ENCODE measurements around the gene NIPAL1. TPM values are rescaled to one million over a fixed set of nuclear protein-coding genes. Genes with fewer than 3 reads are reported as not detected.

NIPAL1 gene
- total RNA-seq, 1 donor from 2014 or later = 8.1 TPM

DNA sequence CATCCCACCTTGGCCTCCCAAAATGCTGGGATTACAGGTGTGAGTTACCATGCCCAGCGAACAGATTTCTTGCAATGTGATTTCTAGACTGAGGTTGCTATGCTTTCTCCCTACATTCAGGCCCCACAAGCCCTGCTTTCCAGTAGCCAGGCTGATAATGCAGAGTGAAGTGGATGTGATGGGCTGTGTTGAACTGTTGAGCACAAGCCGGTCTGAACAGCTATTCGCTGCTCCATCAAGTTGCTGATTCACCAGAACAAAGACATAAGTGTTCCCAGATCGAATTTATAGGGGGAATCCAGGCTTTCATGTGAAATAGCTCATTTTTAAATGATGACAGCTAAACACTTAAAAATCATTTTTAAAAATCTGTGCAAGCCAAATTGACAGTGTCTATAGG, 8.0 kb downstream of the NIPAL1 start:
- no peak for TF ChIP-seq POLR2A (IDR thresholded peaks at IDR 0.05)
- TF ChIP-seq POLR2AphosphoS5 (IDR thresholded peaks at IDR 0.05; ENCODE audit: insufficient read depth in 1 of 2, low read depth in 1 of 2) = no peak
- TF ChIP-seq, protein P1, sequence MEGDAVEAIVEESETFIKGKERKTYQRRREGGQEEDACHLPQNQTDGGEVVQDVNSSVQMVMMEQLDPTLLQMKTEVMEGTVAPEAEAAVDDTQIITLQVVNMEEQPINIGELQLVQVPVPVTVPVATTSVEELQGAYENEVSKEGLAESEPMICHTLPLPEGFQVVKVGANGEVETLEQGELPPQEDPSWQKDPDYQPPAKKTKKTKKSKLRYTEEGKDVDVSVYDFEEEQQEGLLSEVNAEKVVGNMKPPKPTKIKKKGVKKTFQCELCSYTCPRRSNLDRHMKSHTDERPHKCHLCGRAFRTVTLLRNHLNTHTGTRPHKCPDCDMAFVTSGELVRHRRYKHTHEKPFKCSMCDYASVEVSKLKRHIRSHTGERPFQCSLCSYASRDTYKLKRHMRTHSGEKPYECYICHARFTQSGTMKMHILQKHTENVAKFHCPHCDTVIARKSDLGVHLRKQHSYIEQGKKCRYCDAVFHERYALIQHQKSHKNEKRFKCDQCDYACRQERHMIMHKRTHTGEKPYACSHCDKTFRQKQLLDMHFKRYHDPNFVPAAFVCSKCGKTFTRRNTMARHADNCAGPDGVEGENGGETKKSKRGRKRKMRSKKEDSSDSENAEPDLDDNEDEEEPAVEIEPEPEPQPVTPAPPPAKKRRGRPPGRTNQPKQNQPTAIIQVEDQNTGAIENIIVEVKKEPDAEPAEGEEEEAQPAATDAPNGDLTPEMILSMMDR (IDR thresholded peaks at IDR 0.05) = no peak
- Histone ChIP-seq H3K9me3 (no peaks in the 10 kb centered on the region), H3K36me3 (no peaks in the 10 kb centered on the region), H3K4me1 (no peaks in the 10 kb centered on the region), H3K27me3 (no peaks in the 10 kb centered on the region), H3K27ac (no peak overlapping the region), H3K4me3 (no peak overlapping the region)
- DNase-seq (ENCODE audit: extremely low spot score in 2 of 2) = no peak
- intact Hi-C loops (cut with DNase I) = no loop called here

DNA sequence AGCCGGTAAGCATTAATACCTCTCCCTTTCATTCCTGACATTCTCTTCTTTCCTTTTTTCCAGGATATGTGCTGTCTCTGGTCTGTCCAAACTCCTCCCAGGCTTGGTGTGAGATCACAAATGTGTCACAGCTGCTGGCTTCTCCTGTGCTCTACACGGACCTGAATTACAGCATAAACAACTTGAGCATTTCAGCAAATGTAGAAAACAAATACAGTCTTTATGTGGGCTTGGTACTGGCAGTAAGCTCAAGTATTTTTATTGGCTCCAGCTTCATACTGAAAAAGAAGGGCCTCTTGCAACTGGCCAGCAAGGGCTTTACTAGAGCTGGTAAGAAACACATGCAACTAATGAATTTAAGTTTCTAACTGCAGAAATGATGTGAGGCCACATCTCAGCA, 8.4 kb downstream of the NIPAL1 start:
- intact Hi-C loops (cut with DNase I) = no loop called here
- no peak for DNase-seq (ENCODE audit: extremely low spot score in 2 of 2)
- TF ChIP-seq POLR2A (IDR thresholded peaks at IDR 0.05) (no peak), POLR2AphosphoS5 (IDR thresholded peaks at IDR 0.05; ENCODE audit: insufficient read depth in 1 of 2, low read depth in 1 of 2) (no peak)
- TF ChIP-seq, protein P1 (IDR thresholded peaks at IDR 0.05) = no peak
- H3K4me1 ChIP-seq = no peaks in the 10 kb centered on the region
- H3K27me3 ChIP-seq = no peaks in the 10 kb centered on the region
- H3K9me3 ChIP-seq = no peaks in the 10 kb centered on the region
- no peak overlapping the region for H3K27ac ChIP-seq
- H3K36me3 ChIP-seq = no peaks in the 10 kb centered on the region
- H3K4me3 ChIP-seq = no peak overlapping the region

DNA sequence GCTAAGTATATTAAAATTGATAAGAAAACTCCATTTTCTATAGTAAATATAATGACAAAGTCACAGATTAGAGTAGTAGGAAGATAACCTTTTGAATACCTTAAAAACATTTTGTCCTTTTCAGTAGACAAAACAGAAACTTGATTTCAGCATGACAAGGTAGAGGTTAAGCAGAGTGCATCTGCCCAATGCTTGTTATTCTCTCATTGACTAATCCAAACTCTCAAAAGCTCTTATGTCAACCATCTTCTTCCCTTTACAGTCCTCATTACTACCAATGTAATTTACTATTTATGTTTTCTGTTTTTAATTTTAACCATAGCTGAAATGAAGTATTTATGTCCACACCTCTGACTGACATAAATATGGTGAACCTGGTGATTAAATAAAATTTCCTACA, 11.1 kb downstream of the NIPAL1 start:
- no peaks in the 10 kb centered on the region for H3K27me3 ChIP-seq
- no peaks in the 10 kb centered on the region for H3K9me3 ChIP-seq
- no peak for DNase-seq (ENCODE audit: extremely low spot score in 2 of 2)
- no peak overlapping the region for H3K27ac ChIP-seq
- no peak overlapping the region for H3K4me3 ChIP-seq
- intact Hi-C loops (cut with DNase I) = no loop called here
- H3K4me1 ChIP-seq = no peaks in the 10 kb centered on the region
- H3K36me3 ChIP-seq = no peaks in the 10 kb centered on the region
- TF ChIP-seq, protein P1 (IDR thresholded peaks at IDR 0.05) = no peak
- TF ChIP-seq POLR2AphosphoS5 (IDR thresholded peaks at IDR 0.05; ENCODE audit: insufficient read depth in 1 of 2, low read depth in 1 of 2) (no peak), POLR2A (IDR thresholded peaks at IDR 0.05) (no peak)

- Histone ChIP-seq H3K9me3 (no peaks in the 10 kb centered on the region), H3K27ac (no peak overlapping the region), H3K4me1 (no peaks in the 10 kb centered on the region), H3K36me3 (no peaks in the 10 kb centered on the region), H3K27me3 (no peaks in the 10 kb centered on the region), H3K4me3 (no peak overlapping the region)
- TF ChIP-seq POLR2AphosphoS5 (IDR thresholded peaks at IDR 0.05; ENCODE audit: insufficient read depth in 1 of 2, low read depth in 1 of 2) = no peak
- TF ChIP-seq, protein P1 (IDR thresholded peaks at IDR 0.05) = no peak
- no peak for TF ChIP-seq POLR2A (IDR thresholded peaks at IDR 0.05)
- no peak for DNase-seq (ENCODE audit: extremely low spot score in 2 of 2)
- intact Hi-C loops (cut with DNase I) = no loop called here
Observed at GRCh38 chr4:48028696-48029095, 12.1 kb downstream of the NIPAL1 start.

- no peaks in the 10 kb centered on the region for H3K36me3 ChIP-seq
- H3K4me3 ChIP-seq = no peak overlapping the region
- no peaks in the 10 kb centered on the region for H3K27me3 ChIP-seq
- intact Hi-C loops (cut with DNase I) = no loop called here
- H3K9me3 ChIP-seq = no peaks in the 10 kb centered on the region
- no peaks in the 10 kb centered on the region for H3K4me1 ChIP-seq
- DNase-seq (ENCODE audit: extremely low spot score in 2 of 2) = no peak
- TF ChIP-seq, protein P1 (IDR thresholded peaks at IDR 0.05) = no peak
- TF ChIP-seq POLR2A (IDR thresholded peaks at IDR 0.05) (no peak), POLR2AphosphoS5 (IDR thresholded peaks at IDR 0.05; ENCODE audit: insufficient read depth in 1 of 2, low read depth in 1 of 2) (no peak)
- H3K27ac ChIP-seq = no peak overlapping the region
Observed at GRCh38 chr4:48030470-48030869, 13.9 kb downstream of the NIPAL1 start.
